ENCODE measurements around the gene FKBP7. TPM values are rescaled to one million over a fixed set of nuclear protein-coding genes. Genes with fewer than 3 reads are reported as not detected.

The FKBP7 gene
- total RNA-seq, 1 donor from 2014 or later: 44.3 TPM

DNA sequence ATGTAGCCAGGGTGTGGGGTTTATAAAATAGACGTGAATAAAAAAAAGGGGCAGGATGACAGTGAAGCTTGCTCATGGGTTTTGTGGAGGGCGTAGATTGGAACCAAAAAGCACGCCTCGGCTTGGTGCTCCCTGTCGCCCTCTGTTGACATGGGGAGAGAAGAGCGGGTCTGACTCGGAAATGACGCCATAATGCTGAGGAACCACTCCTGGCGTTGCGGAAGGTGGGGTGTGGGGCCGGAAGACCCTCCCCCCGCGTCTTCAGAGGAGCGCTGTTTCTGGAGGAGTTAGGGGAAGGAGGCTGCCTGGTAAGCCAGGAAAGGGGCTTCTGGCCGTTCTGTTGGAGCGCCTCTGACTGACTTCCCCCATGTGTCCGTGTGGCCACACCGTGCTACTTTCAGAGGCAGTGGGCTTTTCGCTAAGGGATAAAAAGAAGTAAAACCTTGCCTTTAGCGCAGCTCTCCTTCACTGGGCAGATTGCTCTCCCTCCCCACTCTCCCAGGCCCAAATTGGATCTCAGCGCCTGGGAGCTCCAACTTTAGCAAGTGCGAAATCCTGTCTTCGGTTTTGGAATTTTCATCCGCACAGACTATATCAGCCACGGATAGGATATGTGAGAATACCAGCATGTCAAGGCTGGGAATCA lies 44.7 kb upstream of the FKBP7 start:
- H3K27me3 Mint-ChIP-seq (ENCODE audit: low read depth): no peaks in the 10 kb centered on the region
- H3K4me1 Mint-ChIP-seq (ENCODE audit: low read depth): peaks cover 25% of the 10 kb centered on the region
- H3K36me3 Mint-ChIP-seq (ENCODE audit: low read depth): peaks cover 4% of the 10 kb centered on the region
- TF ChIP-seq, protein P1, sequence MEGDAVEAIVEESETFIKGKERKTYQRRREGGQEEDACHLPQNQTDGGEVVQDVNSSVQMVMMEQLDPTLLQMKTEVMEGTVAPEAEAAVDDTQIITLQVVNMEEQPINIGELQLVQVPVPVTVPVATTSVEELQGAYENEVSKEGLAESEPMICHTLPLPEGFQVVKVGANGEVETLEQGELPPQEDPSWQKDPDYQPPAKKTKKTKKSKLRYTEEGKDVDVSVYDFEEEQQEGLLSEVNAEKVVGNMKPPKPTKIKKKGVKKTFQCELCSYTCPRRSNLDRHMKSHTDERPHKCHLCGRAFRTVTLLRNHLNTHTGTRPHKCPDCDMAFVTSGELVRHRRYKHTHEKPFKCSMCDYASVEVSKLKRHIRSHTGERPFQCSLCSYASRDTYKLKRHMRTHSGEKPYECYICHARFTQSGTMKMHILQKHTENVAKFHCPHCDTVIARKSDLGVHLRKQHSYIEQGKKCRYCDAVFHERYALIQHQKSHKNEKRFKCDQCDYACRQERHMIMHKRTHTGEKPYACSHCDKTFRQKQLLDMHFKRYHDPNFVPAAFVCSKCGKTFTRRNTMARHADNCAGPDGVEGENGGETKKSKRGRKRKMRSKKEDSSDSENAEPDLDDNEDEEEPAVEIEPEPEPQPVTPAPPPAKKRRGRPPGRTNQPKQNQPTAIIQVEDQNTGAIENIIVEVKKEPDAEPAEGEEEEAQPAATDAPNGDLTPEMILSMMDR (IDR thresholded peaks at IDR 0.05): peak; percentile 93
- peak overlapping the region; percentile 90 for H3K27ac Mint-ChIP-seq (ENCODE audit: unreplicated experiment)
- H3K9me3 Mint-ChIP-seq (ENCODE audit: low read depth): peaks cover 4% of the 10 kb centered on the region
- DNase-seq (ENCODE audit: low spot score): no peak
- peak overlapping the region; percentile 88 for H3K4me3 Mint-ChIP-seq (ENCODE audit: unreplicated experiment)

DNA sequence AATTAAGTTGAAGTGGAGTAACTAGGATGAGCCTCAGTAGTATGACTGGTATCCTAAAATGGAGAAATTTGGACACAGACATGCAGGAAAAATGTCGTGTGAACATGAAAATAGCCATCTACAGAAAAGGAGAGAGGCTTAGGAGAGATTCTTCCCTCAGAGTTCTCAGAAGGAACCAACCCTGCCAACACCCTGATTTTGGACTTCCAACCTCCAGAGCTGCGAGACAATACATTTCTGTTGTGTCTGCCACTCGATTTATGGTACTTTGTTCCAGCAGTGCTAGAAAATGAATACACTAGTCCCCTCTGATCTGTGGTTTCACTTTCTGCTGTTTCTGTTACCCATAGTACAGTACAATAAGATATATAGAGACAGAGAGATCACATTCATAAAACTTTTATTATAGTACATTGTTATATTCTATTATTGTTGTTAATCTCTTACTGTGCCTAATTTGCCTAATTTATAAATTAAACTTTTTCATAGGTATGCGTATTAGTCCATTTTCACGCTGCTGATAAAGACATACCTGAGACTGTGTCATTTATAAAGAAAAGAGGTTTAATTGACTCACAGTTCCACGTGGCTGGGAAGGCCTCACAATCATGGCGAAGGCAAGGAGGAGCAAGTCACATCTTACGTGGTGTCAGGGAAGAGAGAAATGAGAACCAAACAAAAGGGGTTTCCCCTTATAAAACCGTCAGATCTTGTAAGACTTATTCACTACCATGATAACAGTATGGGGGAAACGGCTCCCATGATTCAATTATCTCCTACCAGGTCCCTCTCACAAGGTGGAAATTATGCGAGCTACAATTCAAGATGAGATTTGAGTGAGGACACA lies 43.1 kb upstream of the FKBP7 start:
- DNase-seq (ENCODE audit: low spot score): no peak
- no peak overlapping the region for H3K4me3 Mint-ChIP-seq (ENCODE audit: unreplicated experiment)
- peaks cover 25% of the 10 kb centered on the region for H3K4me1 Mint-ChIP-seq (ENCODE audit: low read depth)
- H3K9me3 Mint-ChIP-seq (ENCODE audit: low read depth): peaks cover 4% of the 10 kb centered on the region
- TF ChIP-seq, protein P1 (IDR thresholded peaks at IDR 0.05): no peak
- no peaks in the 10 kb centered on the region for H3K27me3 Mint-ChIP-seq (ENCODE audit: low read depth)
- H3K36me3 Mint-ChIP-seq (ENCODE audit: low read depth): peaks cover 4% of the 10 kb centered on the region
- no peak overlapping the region for H3K27ac Mint-ChIP-seq (ENCODE audit: unreplicated experiment)

DNA sequence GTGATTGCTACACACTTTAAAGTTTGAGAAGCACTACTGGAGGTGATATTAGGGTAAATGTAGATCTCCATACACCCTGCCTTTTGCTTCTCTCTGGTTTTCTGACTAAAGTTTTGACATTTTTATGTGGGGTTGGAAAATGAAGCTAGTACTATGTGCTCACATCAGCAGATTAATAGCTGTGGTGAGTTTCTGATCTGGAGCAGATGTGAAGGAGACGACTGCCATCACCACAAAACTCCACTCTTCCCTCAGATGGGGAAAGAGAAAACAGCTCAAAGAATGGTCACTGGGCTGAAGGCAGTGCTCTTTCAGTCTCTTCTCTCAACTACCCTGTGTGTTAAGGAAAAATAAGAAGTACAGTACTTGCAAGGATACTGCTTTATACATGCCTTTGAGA lies 39.1 kb upstream of the FKBP7 start:
- no peak for DNase-seq (ENCODE audit: low spot score)
- TF ChIP-seq, protein P1 (IDR thresholded peaks at IDR 0.05): no peak
- peaks cover 4% of the 10 kb centered on the region for H3K9me3 Mint-ChIP-seq (ENCODE audit: low read depth)
- no peaks in the 10 kb centered on the region for H3K27me3 Mint-ChIP-seq (ENCODE audit: low read depth)
- no peak overlapping the region for H3K4me3 Mint-ChIP-seq (ENCODE audit: unreplicated experiment)
- H3K36me3 Mint-ChIP-seq (ENCODE audit: low read depth): peaks cover 7% of the 10 kb centered on the region
- H3K27ac Mint-ChIP-seq (ENCODE audit: unreplicated experiment): no peak overlapping the region
- no peaks in the 10 kb centered on the region for H3K4me1 Mint-ChIP-seq (ENCODE audit: low read depth)

DNA sequence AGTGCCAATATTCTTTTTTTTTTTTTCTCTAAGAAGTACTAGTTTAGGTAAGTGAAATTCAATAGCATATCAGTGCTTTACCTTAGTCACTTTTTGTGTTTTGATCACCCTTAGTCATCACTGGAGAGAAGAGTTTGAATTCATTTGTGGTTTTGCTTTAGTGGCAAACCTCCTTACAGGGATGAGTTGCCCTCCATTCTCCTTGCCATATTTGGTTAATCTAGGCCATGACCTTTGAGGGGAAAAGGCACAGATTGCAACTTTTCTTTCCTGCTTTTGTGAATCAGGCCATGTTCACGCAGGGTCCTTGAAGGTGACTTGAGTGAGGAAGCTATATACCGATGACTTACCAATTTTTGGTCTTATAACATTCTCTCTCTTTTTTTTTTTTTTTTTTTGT lies 36.3 kb upstream of the FKBP7 start:
- no peak overlapping the region for H3K4me3 Mint-ChIP-seq (ENCODE audit: unreplicated experiment)
- DNase-seq (ENCODE audit: low spot score): no peak
- H3K4me1 Mint-ChIP-seq (ENCODE audit: low read depth): peaks cover 2% of the 10 kb centered on the region
- peaks cover 8% of the 10 kb centered on the region for H3K36me3 Mint-ChIP-seq (ENCODE audit: low read depth)
- no peaks in the 10 kb centered on the region for H3K27me3 Mint-ChIP-seq (ENCODE audit: low read depth)
- TF ChIP-seq, protein P1 (IDR thresholded peaks at IDR 0.05): no peak
- H3K9me3 Mint-ChIP-seq (ENCODE audit: low read depth): no peaks in the 10 kb centered on the region
- H3K27ac Mint-ChIP-seq (ENCODE audit: unreplicated experiment): no peak overlapping the region

DNA sequence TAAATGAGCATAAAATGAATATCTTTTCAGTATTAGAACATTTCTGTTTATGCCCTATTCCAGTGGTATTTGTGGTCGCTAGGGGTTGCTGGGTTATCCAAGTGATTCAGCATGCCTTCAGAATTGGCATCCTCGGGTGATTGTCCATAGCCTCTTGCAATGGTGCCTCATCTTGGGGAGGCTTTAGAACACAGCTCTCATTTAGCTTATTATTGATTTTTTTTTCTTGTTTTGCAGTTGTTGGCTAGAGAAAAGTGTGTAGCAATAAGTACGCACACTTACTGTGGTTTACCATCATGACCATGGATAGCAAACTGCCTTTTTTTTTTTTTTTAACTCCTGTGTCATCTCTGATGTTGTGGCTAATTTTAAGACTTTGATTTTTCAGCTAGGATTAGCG lies 35.5 kb upstream of the FKBP7 start:
- no peak for DNase-seq (ENCODE audit: low spot score)
- peaks cover 2% of the 10 kb centered on the region for H3K4me1 Mint-ChIP-seq (ENCODE audit: low read depth)
- H3K9me3 Mint-ChIP-seq (ENCODE audit: low read depth): no peaks in the 10 kb centered on the region
- H3K27ac Mint-ChIP-seq (ENCODE audit: unreplicated experiment): no peak overlapping the region
- TF ChIP-seq, protein P1 (IDR thresholded peaks at IDR 0.05): no peak
- H3K4me3 Mint-ChIP-seq (ENCODE audit: unreplicated experiment): no peak overlapping the region
- H3K27me3 Mint-ChIP-seq (ENCODE audit: low read depth): no peaks in the 10 kb centered on the region
- peaks cover 12% of the 10 kb centered on the region for H3K36me3 Mint-ChIP-seq (ENCODE audit: low read depth)
